AG10803 (cell line): ENCODE results near the gene AIG1.
A peak's percentile ranks its signal among the peaks of the same experiment; 100 is the strongest.

Source experiments
- DNase-seq: peaks from one replicate; pipeline ENCODE4 v3.0.0; 2010; ENCODE audit warnings: low read depth
- H3K4me3 ChIP-seq: 2 replicates; pipeline ENCODE4 v1.5.1; 2011; ENCODE audit warnings: mild to moderate bottlenecking, low read length, control low read depth
- CTCF ChIP-seq: conservative IDR thresholded peaks from 2 replicates; pipeline ENCODE4 v1.5.1; 2011; ENCODE audit warnings: mild to moderate bottlenecking, low read length, control low read depth, inconsistent platforms

The AIG1 gene

GRCh38 chr6:143107911-143108761 is 47.4 kb downstream of the AIG1 start:
- TF ChIP-seq CTCF: no peak
- no peak overlapping the region for H3K4me3 ChIP-seq
- peak; percentile 81 for DNase-seq

- H3K4me3 ChIP-seq: no peak overlapping the region
- DNase-seq: no peak
- no peak for TF ChIP-seq CTCF
Measured at GRCh38 chr6:143109196-143109595, 48.5 kb downstream of the AIG1 start.

GRCh38 chr6:143110572-143110971 is 49.9 kb downstream of the AIG1 start:
- H3K4me3 ChIP-seq: no peak overlapping the region
- no peak for TF ChIP-seq CTCF
- peak; percentile 68 for DNase-seq

GRCh38 chr6:143110996-143111395 is 50.3 kb downstream of the AIG1 start:
- no peak for TF ChIP-seq CTCF
- H3K4me3 ChIP-seq: no peak overlapping the region
- peak; percentile 68 for DNase-seq

- H3K4me3 ChIP-seq: no peak overlapping the region
- TF ChIP-seq CTCF: no peak
- DNase-seq: no peak
Measured at GRCh38 chr6:143111443-143111842, 50.8 kb downstream of the AIG1 start.

- H3K4me3 ChIP-seq: no peak overlapping the region
- TF ChIP-seq CTCF: no peak
- no peak for DNase-seq
Measured at GRCh38 chr6:143112084-143112768, 51.5 kb downstream of the AIG1 start.

- DNase-seq: no peak
- no peak overlapping the region for H3K4me3 ChIP-seq
- TF ChIP-seq CTCF: no peak
Measured at GRCh38 chr6:143112837-143113236, 52.1 kb downstream of the AIG1 start.
